GM19455 (cell line): ENCODE measurements around the gene SHFL.

Experiments used
- ATAC-seq: cut with Tn5 transposase; IDR thresholded peaks from one replicate; pipeline ENCODE4 v1.9.1; 2021; ENCODE audit not compliant: unreplicated experiment

Gene SHFL

DNA sequence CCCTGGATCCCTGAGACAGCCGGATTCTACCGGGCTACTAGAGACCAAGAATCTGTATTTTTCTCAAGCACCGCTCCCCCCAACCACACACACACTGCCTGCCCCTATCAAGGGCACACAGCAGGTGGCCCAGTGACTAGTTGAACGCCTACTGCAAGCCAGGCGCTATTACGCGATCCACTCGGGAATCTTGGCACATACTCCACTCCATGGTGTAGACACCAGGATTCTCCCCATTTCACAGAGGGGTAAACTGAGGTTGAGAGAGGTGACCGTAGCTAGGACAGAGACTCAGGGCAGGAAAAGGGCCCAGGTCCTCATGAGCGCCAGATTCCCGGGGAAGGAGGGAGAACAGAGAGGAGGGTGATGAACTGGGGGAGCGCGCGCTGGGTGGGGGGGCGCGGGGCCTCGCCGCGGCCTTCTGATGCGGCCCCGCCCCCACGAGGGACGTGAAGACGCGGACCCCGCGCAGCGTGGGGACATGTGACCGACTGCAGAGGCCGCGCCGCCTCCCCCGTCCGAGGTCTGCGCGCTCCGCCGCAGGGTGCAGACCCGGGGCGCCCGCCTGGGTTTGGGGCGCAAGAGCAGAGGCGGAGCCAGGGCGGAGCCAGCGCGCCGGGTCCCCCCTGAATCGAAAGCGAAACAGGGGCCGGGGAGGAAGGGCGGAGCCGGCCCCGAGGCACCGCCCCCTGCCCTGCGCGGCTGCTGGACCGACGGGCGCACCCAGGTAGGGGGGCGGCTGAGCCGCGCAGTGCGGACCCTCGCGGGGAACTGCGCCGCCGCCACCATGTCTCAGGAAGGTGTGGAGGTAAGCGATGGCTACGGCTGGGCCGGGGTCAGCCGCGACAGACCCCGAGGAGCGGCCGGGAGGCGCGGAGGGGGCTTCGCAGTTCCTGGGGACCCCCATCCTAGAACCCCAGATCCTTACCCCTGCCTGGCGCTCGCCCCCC is at the start of gene SHFL:
TSS of gene SHFL (plus strand) at position 677 of the 950 bp plus-strand sequence. CDS start at position 788, 111 bp downstream.
- peak; percentile 71 for ATAC-seq

DNA sequence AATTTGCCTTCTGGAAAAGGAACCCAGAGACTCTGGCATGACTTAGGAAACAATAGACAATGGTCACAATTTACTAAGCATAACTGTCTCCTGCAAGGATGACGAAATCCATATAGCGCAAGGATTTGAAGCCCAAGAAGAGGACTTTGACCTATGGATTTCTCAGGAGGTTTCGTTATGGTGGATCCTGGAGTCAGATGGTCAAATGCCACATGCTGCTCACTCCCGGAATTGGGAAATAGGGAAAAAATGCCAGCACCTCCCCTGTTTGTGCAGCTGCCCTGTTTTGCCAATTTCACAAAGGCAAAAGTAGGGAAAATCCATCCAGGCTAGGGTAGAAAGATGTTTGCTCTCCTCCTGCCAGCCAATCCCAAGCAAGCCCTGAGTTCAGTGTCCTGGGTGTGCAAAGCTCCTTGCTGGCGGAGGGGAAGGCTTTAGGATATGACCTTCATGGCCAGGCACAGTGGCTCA is 49.5 kb upstream of the SHFL start:
- ATAC-seq = no peak

DNA sequence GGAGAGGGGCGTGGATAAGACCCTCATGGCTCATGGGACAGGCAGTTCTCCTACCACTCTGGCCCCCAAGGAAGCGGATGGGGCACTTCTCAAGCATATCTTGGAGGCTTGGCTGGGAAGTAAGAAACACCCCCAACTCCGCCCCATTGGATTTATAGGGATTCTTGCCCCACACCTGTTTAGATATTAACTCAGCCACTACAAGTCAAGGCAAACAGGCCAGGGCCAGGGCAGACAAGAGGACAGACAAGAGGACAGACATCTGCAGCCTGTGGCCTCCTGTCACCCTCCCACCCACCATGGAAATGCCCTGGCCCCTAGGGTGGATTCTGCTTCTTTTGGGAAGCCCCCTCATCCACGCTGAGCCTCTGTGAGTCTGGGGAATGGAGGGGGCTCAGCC is 48.8 kb upstream of the SHFL start:
- ATAC-seq = no peak

DNA sequence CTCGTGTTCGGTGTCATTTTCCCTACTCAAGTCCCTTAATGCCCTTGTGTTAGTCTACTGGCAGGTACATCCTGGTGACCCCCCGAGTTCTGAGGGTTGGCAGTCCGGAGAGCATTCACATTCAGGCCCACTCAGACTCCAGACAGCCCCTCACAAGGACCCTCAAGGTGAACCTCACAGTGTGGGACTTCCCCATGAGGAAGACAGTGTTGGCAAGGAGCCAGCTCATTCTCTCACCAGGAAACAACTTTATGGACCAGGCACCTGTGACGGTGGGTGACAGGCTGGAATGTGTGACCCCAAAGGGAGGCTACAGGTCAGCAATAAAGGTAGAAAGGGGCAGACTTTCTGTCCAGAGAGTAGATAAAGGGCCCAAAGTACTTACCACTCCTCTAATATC is 48.3 kb upstream of the SHFL start:
- ATAC-seq = no peak

DNA sequence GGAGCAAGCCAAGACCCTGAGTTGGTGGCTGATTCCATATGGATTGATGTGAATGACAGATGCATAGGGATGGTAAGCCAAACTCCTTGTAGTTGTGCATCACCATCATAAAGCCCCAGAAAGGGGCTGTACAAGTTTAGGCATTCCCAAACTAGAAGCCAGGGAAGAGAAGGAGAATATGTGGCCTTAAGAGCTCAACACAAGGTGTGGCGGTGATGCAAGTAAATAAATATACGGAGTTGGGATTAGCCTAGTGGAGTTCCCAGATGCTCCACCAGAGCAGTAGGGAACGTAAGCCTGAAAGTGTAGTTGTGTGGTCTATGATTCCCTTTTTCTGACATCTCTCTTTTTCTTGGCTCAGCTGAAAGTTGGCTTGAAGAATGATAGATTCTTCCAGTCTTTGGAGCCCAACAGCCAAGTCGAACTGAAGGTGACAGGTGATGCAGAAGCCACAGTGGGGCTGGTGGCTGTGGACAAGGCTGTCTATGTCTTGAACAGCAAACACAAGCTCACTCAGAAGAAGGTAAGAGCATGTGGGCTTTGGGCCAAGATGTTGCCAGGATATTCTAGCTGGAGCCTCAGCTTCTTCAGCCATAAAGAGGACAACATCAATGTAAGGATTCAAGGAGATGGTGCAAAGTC is 42.7 kb upstream of the SHFL start:
- no peak for ATAC-seq

DNA sequence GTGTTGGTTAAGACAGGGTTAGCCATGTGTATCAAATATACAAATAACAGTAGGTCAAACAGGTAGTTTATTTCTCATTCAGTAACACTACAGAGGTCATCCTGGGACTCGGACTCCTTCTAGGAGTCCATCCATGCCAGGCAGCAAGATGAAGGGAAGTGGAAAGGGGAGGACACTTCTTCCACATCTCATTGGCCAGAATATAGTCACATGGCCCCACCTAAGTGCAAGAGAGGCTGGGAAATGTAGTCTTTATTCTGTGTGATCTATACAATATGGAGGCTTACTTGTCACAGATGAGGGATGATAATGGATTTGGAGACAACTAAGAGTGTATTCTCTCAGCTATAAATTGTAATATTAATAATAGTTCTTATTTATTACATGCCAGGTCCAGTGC is 41.7 kb upstream of the SHFL start:
- no peak for ATAC-seq

DNA sequence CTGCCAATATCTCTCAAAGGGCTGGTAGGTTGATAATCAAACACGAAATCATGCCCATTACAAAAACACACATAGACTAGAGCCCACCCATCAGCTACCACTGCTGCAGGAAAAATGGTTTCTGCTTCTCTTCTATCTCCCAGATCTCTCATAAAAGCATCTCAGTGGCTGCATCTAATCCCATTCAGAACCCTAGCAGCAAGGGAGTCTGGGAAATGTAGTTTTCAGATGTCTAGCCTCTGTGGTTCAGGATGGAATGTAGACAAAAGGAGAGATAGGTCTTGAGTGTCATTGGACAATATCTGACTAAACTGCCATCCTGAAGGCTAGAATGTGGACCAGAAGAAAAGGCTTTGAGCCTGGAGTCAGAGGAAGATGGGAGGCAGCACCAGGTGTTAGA is 40.7 kb upstream of the SHFL start:
- ATAC-seq = no peak

DNA sequence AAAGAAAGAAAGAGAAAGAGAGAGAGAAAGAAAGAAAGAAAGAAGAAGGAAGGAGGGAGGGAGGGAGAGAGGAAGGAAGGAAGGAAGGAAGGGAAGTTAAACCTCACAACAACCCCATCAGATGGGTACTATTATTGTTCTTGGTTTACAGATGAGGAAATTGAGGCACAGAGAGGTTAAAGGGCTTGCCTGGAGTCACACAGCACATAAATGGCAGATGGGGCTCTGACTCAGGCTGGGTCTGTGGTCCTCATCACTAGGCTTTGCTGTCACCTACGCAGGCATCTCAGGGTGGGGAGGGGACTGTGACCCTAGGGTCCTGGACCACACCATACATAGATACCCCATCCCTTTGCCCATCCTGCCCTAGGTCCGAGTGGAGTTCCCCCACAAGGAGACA is 36.5 kb upstream of the SHFL start:
- no peak for ATAC-seq

DNA sequence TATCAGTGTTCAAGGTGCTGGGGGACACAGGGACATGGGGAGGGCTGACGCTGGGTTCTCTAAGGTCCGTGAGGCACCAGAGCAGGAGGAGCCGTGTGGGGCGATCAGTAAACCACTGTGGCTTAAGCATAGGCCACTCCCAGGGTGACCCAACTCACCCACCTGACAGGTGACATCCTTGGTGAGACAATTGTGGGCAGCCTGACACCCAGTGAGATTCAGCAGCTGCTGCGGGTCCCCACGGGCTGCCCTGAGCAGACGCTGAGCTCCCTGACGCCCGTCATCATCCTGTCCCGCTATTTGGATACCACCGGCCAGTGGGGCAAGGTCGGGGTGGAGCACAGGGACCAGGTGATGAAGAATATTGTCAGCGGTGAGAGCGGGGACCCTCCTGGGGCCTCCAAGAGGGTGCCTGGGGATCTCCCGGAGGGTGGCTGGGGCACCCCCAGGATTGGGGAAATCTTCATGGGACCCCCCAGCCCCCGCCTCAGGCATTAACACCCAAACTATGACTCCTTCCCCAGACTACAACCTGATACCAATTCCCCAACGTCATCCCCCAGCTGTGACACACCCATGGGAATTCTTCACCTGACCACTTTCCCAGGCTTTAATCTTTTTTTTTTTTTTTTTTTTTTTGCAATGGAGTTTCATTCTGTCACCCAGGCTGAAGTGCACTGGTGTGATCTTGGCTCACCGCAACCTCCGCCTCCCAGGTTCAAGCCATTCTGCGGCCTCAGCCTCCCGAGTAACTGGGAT is 33.3 kb upstream of the SHFL start:
- ATAC-seq = no peak

DNA sequence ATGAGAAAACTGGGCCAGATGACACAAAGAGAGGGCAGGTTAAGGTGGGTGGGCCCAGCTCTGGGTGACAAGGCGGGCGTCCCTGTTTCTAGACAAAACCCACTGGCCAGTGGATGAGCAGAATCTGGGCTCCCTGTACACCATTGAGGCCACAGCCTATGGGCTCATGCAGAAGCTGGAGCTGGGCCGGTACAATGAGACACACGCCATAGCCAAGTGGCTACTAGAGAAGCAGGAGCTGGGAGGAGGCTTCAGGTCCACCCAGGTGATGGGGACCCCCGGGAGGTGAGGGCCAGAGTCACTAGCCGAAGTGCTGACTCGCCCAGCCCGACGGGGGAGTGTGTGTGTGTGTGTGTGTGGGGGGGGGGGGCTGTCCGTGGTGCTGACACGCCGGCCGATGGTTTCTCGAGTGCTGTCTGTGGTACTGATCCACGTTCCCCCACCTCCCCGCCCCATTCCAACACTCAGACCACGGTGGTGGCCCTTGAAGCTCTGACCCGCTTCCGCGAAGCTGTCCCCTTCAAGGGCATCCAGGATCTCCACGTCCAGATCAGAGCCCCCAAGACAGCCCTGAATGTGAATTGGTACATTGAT is 24.3 kb upstream of the SHFL start:
- ATAC-seq = no peak

DNA sequence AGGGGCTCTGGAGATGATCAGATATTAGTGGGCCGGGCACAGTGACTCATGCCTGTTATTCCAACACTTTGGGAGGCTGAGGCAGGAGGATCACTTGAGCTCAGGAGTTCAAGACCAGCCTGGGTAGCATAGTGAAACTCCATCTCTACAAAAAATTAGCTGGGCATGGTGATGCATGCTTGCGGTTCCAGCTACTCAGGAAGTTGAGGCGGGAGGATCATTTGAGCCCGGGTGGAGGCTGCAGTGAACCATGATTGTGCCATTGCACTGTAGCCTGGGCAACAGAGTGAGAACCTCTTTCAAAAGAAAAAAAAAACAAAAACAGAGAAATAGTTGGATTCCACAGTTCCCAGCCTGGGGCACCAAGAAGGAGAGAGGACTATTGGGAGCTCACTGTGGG is 17.9 kb upstream of the SHFL start:
- no peak for ATAC-seq

DNA sequence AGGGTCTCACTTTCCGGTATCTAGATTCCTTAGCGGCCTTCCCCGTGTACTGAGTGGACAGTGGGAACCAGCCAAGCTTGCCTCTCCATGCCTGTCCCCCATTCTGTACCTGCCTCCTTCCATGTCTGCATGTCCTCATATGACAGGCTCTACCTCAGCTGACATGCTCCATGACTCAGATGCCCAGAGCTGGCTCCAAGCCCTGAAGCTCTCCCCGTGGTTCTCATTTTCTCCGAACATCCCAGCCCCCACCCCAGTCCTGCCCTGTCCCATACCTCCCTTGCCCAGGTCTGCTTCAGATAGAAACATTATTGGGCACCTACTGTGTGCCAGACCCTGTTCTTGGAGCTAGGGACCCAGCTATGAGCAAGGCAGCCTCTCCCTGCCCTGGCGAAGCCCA is 17.1 kb upstream of the SHFL start:
- ATAC-seq = no peak

DNA sequence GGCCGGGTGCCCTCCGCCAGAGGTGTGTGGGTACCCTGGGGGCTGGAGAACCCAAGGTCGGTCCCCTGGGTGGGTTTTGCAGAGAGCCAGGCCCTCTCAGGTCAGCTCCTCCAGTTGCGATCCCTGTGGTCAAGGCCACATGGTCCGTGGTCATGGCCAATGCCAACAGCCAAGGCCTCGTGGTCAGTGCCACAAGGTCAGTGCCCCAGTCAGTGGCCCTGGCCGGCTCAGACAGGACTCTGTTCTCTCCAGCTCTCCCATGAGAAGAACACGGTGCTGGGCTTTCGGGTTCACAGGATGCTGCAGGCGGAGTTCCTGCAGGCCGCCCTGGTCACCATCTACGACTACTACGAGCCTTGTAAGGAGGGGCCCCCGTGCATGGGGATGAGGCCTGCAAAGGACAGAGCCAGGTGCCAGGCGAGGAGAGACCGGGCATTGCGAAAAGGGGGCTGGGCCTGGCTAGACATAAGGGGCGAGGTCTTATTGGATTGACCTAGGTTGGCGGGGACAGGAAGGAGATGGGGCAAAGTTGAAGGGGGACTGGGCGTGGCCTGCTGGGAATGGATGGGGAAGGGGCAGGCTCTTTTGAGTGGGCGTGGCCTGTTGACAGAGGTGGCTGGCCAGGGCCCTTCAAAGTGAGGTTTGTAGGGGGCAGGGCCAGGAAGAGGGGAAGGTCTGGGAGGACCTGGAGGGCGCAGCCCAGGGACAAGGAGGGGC is 15.2 kb upstream of the SHFL start:
- ATAC-seq = no peak

DNA sequence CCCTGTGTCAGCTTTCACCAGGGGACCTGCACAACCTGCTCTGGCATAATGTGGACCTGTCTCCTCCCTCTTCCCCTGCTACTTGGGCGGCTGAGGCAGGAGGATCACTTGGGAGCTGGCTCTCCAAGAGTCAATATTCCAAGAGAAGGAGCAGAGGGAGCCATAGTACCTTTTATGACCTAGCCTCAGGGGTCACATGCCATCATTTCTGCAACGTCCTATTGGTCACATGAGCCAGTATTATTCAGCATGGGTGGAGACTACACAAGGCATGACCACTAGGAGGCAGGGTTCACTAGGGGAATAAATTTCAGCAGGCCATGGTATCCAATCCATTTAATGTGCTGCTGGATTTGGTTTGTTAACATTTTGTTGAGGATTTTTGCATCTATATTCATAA is 12.0 kb upstream of the SHFL start:
- ATAC-seq = no peak

DNA sequence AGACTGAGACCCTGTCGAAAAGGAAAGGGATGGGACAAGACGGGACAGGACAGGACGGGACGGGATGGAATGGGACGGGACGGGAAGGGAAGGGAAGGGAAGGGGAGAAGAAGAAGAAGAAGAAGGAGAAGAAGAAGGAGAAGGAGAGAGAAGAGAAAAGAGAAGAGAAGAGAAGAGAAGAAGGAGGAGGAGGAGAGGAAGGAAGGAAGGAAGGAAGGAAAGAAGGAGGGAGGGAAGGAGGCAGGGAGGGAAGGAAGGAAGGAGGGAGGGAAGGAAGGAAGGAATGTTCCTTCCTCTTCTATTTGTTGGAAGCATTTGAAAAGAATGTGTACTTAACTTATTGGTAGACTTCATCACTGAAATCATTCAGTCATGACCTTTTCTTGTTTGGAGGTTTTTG is 9.6 kb upstream of the SHFL start:
- ATAC-seq = no peak

DNA sequence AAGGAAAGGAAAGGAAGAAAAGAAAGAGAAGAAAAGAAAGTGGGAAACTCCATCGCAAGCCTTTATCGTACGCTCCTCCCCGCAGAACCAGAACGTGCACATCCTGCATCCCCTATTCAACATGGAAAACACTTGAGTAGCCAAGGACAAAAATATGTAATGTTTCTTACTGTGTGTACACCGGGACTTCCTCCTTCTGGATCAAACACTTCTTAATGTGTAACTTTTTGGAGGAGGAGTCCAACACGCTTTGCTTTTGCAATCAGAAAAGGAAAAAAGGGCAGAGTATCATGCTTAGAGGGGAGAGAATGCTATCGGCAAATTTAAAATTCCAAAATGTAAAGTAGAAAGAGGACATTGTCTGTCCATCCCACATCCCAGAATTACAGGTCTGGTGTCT is 7.8 kb upstream of the SHFL start:
- no peak for ATAC-seq

DNA sequence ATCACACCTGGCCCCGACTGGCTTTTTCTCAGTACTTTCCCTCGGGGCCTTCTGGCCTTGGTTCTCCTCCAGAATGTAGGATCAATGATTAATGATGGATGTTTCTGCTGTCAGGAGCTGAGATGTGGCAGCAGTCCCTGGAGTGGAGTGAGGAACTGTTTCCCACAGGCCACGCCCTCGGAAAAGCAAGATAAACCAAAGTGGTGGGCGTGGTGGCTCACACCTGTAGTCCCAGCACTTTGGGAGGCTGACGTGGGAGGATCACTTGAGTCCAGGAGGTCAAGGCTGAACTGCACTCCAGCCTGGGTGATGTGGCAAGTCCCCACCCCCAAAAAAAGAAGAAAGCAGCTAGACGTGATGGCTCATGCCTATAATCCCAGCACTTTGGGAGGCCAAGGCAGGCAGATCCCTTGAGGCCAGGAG is 7.1 kb upstream of the SHFL start:
- ATAC-seq = no peak

DNA sequence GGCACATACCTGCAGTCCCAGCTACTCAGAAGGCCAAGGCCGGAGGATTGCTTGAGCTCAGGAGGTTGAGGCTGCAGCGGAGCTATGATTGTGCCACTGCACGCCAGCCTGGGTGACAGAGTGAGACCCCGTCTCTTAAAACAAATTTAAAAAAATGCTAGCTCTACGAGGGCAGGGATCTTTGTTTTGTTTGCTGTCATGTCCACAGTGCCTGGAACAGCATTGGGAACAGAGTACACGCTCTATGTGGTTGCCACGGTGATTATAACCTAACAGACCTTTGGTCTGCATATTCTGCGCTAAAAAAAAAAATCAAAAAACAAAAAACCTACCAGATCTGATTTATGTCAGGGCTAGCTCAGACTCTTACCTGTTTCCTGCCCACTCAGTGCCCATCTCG is 2.2 kb upstream of the SHFL start:
- no peak for ATAC-seq

DNA sequence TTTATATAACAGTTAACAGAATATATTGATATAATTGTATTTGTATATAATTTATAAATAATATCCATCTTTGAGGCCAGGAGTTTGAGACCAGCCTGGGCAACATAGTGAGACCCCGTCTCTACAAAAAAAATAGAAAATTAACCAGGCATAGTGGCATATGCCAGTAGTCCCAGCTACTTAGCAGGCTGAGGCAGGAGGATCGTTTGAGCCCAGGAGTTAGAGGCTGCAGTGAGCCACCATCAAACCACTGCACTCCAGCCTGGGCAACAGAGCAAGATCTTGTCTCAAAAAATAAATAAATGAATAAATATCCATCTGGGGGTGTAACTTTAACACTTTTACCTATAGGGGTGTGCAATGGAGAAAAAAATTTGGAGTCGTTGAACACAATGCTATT is 1.3 kb upstream of the SHFL start:
- no peak for ATAC-seq

DNA sequence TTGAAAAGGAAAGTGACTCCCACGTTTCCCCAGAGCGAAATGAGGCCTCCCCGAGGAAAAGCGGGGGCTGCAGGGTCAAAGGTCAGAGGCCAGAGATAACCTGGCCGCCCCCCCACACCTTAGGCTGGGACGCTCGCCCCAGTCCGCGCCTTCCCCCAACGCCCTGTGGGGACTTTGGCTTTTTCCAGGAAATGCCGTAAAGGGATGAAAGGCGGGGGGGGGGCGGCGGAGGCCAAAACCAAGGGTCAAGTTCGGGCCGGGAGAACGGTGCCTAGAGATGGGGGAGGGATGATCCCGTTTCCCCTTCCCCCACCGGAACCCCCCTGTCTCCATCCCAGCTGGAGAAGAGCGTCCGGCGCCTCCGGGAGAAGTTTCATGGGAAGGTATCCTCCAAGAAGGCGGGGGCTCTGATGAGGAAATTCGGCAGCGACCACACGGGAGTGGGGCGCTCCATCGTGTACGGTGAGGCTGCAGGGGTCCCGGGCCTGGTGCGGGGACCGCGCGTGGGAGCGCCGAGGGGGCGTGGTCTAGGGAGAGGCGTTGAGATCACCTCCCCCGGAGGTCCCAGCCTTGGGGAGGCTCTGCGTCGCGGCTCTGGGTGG is 575 bp downstream of the SHFL start:
- no peak for ATAC-seq
